Amygdala (tissue), 56 donors: Measurements from ENCODE around the gene POLR3G.

Source experiments
- DNase-seq, 56 donors: peaks; one replicate each; lab custom pipeline; 2025; lab: John Stamatoyannopoulos, UW

Gene POLR3G

DNA sequence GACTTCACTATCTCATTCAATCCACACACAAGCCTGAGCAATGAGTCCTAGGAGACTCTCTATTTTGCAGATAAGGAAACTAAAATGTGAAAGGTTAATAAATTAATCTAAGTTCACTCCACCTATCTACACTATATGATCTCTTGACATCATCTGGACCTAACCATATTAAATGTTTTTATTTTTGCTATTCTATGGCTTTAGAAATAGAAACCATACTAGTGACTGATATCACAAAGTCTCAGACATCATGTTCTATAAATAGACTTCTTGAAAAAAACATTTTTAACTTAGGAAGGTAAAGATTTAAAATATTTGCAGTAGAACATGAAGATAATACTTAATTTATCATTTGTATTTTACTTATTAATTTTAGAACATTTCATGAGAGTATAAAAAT, 74.6 kb downstream of the POLR3G start:
- DNase-seq, result no peak

DNA sequence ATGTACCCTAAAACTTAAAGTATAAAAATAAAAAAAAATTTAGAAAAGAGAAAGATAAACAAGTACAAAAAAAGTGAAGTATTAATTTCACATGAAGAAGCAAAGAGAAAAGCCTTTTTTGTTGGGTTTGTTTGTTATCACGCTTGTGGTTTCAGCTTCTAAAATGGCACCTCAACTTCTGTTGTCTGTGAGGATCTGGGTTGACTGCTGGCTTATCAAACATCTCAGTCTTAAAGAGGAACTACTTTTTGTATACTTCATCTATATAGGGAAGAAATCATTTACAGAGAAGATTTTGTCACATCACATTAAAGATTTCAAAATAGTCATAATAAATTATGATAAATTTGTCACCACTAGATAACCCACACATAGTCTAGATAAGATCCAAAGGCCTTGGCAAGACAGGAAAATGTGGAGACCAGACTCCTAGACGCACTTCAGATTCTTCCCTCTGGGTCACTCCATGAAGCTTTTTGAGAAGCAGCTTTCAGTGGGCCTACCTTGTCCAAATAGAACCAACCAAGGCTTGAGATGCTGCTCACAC, 75.1 kb downstream of the POLR3G start:
- DNase-seq, result no peak

GRCh38 chr5:90550963-90551362, 76.3 kb downstream of the POLR3G start:
- no peak for DNase-seq

DNA sequence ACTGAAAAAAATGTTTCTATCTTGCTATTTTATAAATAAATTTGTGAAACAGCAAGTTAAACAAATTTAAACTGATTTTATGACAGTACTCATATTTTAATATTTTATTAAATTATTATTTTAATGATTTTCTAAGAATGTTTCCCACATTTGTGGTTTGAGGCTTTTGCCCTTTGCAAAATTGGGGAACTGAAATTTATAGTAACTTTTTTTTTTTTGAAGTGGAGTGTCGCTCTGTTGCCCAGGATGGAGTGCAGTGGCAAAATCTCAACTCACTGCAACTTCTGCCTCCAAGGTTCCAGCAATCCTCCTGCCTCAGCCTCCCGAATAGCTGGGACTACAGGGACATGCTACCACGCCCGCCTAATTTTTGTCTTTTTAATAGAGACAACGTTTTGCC, 76.7 kb downstream of the POLR3G start:
- no peak for DNase-seq

DNA sequence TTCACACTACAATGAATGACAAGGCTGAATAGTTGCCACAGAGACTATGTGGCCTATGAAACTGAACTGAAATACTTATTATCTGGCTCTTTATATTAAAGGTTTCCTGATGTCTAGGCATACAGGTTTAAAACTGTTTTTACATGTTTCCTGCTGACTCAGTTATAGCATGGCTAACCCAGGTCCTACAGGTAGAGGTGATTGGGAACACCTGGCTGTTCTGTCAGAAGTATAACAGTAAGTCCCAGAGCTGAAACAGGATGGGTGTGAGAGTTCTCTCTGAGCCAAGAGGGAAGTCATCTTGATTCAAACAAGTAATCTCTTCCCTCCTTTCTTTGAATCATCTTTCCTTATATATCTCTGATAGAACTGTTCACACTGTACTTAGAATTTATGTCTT, 79.0 kb downstream of the POLR3G start:
- no peak for DNase-seq

DNA sequence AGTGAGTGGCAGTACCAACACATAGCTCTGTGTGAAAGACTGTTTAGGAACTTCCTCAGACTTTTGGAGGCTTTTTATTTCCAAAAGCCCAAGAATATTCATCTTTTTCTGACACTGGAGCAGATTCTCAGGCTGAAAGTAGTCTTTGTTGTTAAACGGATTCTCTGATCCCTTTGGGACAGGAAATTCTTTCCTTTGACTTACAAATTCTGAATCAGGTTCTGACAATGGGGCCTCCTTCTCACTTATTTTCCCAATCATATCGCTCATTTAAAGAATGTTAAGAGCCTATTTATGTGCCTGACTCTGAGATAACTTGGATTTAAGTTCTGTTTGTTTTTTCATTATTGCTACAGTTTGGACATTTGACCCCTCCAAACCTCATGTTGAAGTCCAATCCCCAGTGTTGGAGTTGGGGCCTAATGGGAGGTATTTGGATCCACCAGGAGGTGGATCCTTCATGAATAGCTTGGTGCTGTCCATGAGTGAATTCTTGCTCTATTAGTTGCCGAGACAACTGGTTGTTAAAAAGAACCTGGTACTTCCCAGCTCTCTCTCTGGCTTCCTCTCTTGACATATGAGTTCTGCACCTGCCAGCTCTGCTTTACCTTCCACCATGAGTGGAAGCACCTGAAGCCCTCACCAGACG, 79.8 kb downstream of the POLR3G start:
- DNase-seq, result no peak

- no peak for DNase-seq
Observed at GRCh38 chr5:90555666-90556065, 81.0 kb downstream of the POLR3G start.

DNA sequence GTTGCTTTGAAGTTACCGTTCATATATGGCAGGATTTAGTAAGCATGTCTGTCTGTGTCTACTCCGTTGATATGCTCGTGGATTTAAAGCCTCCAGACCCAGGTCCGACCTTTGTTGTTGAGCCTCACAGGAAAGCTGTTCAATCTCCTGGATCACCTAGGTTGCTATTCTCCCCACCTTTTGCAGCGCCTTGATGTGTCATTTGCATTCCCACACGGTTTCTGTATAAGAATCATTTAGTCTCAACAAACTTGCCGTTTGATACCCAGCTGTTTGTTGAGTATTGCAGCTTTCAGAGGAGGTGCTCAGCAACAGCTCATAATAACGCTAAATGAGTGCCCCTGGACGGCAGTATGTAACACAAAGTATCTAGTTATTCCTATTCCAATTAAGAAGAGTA, 82.7 kb downstream of the POLR3G start:
- DNase-seq, result no peak

DNA sequence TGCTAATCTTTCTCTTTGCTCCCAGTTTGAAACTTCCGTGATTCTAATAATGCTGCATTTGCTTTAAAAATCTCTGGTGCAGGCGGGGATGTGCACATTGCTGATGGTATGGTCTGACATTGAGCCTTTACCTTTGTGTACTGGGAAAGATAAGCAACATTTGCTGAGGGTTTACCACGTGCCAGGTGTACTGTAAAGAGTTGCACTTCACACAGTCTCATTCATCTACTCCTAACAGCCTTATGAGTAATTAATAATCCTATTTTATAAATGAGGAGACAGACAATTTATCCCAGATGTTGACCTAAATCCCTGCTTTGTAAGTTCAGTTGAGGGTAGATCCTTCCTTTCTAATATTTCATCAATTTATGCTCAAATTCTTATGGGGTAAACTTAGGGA, 83.2 kb downstream of the POLR3G start:
- no peak for DNase-seq

DNA sequence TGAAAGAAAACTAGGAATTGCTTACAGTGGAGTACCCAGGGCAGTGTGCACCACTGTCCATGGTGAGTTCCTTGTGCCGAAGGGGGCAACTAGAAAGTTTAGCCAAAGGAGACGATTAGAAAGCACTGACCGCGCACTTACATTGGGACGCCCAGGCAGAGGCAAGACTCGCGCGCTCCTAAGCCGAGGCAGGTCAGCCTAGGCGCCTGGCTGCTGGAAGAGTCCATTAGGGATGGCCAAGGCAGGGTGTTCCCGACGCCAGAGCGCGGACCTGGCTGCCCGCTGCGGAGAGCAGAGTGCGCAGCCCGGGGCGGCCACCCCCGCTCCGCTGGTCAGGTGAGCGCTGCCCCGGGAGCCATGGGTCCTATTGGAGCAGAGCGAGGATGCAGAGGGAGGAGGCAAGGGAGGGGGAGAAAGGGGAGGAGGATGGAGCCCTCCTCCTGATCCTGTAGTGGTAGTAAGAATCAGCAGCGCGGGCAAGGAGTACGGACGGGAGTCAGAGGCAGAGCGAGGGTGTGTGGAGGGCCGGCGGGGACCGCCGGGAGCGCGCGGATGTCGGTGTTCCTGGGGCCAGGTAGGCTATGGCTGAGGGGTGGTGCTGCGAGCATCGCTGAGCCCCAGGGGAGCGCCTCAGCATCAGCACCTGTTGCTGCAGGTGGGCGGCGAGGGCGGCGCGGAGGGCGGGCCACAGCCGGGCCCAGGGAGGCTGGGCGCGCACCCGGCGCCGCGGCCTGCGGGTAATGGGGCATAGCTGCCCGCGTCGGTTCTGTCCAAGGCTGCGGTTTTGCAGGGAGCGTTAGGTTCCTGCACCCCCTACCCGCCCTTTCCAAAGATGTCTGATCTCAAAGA, 83.9 kb downstream of the POLR3G start, which contains the start of gene ADGRV1:
Gene ADGRV1, plus strand, starts transcription at position 454 of the 849 bp plus-strand sequence. Its CDS starts 99 bp downstream, at position 553.
- peak in 53 of 56 donors; percentile 5 to 86 (median 58) for DNase-seq

GRCh38 chr5:90560771-90561170, 86.1 kb downstream of the POLR3G start:
- no peak for DNase-seq

DNA sequence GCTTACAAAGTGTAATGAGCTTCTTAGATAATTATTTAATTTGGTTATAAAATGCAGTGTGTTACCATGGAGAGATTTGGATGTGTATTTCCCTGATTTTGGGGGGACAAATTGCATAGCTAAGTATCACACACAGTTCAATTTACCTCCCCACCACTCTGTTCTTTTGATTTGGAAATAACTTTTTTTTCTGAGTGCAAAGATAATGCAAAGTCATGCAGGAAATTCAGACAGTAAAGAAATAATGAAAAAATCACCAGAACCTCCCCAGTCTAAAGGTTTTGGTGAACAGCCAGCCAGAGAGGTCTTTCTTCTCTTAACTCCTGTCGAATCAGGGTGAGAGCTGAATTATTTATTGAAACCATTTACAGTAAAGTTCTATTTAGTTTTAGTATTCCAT, 87.1 kb downstream of the POLR3G start:
- no peak for DNase-seq

DNA sequence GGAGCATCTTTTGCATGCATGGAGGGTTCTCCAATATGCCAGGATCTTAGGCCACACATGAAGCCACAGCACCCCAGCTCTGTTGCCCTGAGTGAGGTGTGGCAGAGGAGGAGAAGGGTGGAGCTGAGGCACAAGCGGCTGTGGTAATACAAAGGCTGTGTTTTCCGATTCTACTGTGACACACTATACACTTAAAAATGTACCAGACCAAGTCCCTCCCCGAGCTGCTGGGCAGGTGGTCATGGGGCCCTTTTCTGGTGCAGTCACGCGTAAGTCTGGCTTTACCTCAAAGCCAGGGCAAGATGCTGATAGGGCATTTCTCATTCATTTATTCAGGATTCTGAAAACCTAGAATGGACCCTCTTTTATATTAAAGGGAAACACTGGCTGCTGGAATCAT, 87.7 kb downstream of the POLR3G start:
- peak in 2 of 56 donors; percentile 1 to 3 for DNase-seq

DNA sequence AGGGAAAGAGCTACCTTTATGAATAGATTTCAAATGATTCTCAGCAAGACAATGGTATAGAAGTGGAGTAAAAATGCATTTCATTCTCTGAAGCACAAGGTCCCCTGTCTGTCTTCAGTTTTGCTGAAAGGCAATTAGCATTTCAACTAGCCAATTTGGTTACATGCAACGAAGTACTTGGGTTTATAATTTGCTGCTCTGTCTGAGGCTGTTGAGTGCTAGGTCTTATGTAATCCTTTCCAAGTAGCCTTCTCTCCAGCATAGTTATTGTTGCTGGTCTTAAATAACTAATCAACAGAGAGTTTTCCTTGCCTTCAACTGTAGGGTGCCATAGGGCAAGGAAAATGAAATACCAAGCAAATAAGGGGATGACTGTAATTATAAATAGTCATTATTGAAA, 88.4 kb downstream of the POLR3G start:
- DNase-seq, result no peak
